Body of pancreas (tissue), 4 donors: ENCODE results near the gene CEP162.

ENCODE experiments used
- POLR2A ChIP-seq, 3 donors: fragments of 450-650 bp; IDR thresholded peaks; one replicate each; pipeline ENCODE4 v1.6.1; 2016; ENCODE audit warnings: antibody characterized with exemption in 3 of 3, mild to moderate bottlenecking in 2 of 3
- TF ChIP-seq, protein P1 (sequence below), 7 experiments: fragments of 450-650 bp in 4 of 7; fragments of 200-600 bp in 3 of 7; sonication (generic) in 3 of 7; IDR thresholded peaks; one replicate each; pipeline ENCODE4 v1.5.1; 2016 to 2019; ENCODE audit warnings: antibody characterized with exemption in 7 of 7

GRCh38 chr6:84263557-84263956, 36.1 kb upstream of the CEP162 start:
- TF ChIP-seq, protein P1, sequence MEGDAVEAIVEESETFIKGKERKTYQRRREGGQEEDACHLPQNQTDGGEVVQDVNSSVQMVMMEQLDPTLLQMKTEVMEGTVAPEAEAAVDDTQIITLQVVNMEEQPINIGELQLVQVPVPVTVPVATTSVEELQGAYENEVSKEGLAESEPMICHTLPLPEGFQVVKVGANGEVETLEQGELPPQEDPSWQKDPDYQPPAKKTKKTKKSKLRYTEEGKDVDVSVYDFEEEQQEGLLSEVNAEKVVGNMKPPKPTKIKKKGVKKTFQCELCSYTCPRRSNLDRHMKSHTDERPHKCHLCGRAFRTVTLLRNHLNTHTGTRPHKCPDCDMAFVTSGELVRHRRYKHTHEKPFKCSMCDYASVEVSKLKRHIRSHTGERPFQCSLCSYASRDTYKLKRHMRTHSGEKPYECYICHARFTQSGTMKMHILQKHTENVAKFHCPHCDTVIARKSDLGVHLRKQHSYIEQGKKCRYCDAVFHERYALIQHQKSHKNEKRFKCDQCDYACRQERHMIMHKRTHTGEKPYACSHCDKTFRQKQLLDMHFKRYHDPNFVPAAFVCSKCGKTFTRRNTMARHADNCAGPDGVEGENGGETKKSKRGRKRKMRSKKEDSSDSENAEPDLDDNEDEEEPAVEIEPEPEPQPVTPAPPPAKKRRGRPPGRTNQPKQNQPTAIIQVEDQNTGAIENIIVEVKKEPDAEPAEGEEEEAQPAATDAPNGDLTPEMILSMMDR (IDR thresholded peaks at IDR 0.05), result no peak
- TF ChIP-seq POLR2A (IDR thresholded peaks at IDR 0.05), result no peak
